ENCODE data around the gene MLYCD.
"Not testable (repeated sequence)": the region's sequence is repeated elsewhere in the genome, so short reads cannot be mapped to it uniquely, and the experiment has no call there.

MLYCD gene

GRCh38 chr16:83926726-83927397, 27.9 kb downstream of the MLYCD start:
- peak; percentile 20 to 58 (median 44) for DNase-seq

DNA sequence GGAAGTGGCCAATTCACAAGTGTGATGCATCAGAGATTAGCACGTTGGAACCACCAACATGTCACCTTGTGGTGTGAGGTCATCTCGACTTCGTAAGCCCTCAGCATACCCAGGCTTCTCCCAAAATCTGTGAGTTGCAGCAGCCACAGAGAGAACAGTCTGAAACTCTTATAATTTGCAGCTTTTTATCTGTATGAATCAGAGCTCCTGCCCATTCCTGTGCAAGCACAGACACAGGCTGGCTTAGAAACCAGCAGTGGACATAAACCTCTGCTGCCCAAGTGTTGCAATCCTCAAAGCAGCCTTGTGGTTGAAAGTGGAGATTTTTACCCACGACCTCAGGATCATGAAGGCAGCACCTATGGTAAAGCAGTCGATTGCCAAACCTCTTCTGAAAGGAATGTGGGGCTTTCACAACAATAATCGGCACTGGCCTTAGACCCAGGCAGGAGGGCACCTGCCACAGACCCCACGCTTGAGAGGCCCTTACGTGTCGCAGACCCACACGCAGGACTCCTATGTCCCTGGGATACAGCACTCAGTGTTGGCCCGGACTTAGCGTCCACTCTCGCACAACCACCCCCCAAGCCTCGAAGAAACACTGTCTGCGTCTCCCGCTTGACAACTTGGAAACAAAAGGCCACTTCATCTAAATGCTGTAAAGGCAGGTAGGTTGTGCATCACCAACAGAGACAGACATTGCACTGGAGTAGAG, 29.6 kb downstream of the MLYCD start:
- no peak for DNase-seq

DNA sequence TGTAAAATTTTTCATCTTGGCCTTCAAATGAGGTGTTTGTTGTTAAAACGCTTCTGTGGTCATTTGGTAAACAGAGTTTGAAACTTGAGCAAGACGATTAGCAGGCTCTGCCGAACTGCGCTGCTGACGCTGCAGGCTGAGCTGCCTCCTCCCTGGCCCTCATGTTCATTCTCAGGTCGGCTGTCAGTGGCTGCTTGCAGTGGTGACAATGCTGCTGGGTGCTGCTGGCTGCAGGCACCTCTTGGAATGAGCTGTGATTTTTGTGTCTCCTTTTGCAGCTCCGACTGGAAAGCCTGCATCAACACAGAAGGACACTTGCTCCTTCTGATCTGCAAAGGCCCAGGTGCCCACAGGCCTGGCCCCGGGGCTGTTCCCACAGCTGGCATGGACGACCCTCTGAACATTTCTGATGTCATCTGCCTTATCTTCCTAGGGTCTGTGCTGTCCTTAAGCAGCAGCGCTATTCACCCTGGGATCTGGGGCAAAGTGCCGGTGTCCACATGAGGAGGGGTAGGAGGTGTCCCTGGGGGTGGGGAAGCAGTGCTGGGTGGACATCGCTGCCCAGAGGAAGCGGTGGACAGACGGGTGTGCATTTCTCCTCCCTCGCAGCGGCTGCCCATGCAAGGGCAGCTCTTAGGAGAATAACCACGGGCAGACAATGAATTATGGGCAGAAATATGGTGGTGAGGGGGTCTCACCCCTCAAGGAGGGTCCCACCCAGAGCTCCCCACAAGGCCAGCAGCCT, 31.1 kb downstream of the MLYCD start:
- no peak for DNase-seq

- DNase-seq: no peak
Observed at GRCh38 chr16:83930730-83931500, 32.0 kb downstream of the MLYCD start.

DNA sequence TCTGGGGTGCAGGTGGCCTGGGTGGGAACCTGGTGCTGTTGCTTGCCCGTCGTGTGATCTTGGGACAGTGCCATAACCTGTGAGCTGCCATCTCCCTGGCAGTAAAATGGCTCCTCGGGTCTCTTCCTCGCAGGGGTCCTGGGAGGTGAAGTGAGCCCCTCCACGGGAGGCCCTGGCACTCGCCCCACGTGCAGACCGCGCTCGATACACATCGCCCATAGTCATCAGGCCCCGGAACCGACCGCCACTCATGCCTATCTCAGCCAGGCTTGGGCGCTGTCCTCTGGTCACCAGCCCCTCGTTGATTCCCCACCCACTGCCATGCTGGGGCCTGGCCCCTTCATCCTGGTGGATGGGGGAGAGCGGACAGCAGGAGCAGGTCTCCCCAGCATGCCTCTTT, 32.6 kb downstream of the MLYCD start:
- no peak for DNase-seq

DNA sequence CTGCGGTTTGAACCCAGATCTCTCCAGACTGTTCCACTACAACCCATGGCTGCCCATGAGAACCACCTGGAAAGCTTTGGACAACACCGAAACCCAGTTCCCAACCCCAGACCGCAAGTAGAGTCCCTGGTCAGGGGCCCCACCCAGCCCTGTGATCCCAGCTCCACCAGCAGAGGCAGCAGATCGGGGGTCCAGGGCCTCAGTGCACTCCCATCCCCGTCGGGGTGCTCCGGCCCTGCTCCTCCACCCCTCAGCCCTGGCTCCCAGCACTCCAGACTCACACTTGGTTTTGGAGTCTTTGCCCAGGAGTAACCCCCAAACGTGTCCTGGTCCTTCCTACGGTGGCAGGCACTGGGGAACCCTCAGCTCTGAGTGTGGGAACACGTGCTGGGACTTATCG, 33.4 kb downstream of the MLYCD start:
- no peak for DNase-seq

DNA sequence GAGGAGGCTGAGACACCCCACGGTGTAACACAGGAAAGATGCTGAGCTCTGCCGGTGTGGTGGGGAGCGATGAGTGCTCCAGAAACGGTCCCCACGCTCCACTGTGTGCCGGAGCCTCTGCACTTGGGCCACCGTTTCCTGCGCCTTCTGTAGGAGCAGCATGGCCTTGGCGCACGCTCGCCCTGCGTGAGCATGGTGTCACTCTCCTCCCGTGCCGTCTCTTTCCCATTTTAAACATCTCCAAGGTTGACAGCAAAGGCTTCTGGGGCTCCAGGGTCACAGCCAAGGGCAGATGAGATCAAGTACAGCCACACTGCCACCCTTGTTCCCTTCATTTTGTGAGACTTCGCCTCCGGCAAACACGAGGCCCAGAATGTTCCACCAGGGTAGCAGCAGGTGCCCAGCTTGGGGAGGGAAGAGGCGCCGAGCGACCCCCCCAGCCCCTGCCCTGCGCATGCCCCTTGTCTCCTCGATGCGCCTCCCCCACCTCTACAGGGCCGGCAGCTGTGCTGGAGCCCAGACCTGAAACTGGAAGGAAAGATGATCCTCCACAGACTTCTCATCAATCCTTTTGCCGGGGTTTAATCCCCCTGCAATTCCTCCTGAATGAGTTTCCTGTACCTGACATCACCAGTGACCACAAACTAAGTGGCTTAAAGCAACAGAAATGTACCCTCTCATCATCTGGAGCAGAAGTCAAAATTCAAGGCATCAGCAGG, 34.2 kb downstream of the MLYCD start:
- no peak for DNase-seq

GRCh38 chr16:83933885-83934683, 35.2 kb downstream of the MLYCD start:
- DNase-seq: no peak

DNA sequence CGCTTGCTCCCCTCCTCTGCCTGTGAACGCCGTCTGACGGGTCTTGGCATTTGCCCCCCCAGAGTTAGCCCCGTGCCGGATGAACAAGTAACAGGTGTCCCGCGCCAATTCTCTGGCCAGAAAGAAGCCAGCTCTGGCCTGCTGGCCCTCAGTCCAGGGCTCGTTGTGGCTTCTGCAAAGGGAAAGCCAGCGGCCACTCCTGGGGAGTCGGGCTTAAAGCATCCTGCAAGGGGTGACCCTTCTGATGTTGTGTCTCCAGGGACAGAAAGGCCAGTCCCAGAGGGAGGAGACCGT, 35.7 kb downstream of the MLYCD start:
- no peak for DNase-seq

DNA sequence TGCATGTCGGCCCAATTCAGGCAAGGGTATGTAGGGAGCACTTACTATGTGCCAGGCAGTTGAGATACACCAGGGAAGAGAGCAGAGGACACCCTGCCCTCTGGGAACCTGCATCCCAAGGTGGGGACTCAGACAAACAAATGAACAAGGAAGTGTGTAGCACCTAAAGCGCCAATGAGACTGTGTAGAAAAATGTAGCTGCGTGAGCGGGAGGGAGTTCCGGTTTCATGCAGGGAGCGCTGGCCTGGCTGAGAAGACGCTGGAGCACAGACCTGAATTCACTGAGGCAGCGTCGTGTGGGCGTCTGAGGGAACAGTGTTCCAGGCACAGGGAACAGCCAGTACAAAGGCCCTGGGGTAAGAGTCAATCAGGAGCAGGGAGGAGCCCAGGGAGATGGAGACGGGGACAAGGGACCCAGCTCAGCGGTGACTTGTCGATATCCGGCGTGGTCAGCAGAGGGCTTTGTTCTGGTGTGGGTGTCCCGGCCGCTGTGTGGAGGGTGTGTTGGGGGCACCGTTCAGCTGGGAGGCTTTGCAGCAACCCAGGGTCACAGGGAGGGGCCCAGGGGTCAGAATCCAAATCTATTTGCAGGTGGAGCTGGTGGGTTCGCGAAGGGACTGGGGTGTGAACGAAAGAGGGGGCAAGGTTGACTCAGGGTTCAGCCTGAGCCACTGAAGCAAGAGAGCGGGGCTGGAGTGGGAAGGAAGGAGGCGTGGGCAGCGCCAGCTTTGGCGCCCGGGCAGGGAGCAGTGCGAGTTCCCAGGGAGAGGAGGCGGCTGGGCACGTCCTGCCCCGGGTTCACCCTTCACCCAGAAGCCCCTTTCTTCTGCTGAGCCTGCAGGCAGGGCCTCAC, 36.3 kb downstream of the MLYCD start:
- DNase-seq: no peak

DNA sequence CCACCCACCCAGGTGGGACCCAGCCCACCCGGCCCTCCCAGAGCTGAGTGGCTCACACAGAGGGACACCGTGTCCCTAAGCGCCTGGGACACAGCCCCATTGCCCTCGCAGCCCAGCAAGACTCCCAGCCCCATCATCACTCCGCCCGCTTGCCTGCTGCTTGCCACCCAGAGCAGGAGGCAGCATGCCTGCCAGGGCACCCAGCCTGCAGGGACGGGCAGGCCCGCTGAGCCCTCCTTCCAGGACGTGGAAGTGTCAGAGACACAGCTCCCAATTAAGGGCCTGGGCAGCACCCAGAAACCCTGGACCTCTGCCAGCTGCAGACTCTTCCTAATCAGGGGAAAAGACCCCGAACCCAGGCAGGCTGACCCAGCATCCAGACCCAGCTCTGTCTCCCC, 36.9 kb downstream of the MLYCD start:
- no peak for DNase-seq

DNA sequence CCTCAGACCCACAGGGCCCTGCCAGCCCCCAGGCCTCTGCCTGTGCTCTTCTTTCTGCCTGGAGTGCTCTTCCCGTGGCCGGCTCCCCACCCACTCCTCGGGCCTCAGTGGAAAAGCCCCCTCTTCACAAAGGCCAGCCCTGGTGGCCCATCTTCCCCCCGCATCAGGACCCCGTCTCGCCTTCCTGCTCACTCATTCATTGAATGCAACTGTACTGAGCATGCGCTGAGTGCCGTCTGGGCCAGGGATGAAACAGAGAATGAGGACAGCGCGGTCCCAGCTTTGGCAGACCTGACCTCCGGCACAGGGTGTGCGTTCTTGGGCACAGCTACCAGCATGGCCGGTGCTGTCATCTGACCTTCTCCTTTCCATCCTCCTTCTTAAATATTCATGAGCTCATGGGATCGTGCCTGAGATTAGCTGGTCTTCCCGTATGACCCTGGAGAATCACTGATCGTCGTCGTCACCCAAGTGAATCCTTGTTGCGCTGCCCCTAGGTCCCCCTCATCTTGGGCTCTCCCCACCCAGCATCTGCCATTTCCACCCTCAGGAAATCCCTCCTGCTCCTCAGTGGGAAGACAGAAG, 37.8 kb downstream of the MLYCD start:
- DNase-seq: no peak

DNA sequence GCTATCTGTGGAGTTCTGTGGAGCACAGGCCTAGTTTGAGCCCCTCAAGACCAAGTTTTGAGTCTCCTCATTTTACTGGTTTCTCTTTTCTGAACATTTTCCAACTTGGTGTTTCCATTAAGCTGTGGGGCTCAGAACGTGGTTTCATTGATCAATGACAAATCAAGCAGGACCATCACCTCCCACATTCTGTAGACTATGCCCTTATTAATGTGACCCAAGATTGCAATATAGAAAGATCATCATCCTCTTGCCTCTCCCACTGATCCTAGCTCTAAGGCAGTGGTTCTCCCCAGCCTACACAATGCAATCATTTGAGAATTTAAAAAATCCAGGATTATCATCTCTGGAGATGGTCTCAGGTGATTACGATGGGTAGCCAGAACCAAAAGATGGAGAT, 38.4 kb downstream of the MLYCD start:
- DNase-seq: no peak

DNA sequence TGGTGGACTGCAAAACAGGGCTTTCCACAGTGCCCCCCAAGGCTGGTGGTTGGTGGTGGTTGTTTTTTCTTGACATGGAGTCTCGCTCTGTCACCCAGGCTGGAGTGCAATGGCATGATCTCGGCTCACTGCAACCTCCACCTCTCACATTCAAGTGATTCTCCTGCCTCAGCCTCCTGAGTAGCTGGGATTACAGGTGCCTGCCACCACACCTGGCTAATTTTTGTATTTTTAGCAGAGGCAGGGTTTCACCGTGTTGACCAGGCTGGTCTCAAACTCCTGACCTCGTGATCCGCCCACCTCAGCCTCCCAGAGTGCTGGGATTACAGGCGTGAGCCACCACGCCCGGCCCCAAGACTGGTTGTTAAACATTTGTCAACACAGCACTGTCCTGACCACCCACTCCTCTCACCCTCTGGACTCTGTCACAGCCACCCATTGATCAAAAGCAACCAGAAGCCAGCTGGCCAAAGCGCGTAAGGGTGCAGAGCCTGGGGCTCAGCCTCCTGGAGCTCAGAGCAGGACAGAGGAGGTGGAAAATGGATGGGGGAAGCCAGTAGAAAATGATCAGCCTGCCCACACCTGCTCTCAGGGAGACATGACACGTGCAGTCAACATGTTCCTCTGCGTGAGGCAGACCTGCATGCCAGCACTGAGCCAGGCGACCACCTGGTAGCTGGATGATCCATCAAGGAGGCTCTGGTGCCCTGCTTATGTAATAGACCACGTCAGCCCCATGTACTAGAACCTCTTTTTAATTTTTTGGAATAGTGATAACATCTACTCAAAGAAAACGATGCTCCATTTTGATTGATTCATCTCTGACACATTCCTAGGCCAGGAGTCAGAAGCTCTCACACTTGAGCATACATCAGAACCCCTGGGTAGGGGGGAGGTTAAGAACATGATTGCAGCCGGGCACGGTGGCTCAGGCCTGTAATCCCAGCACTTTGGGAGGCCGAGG, 39.3 kb downstream of the MLYCD start:
- DNase-seq: no peak

GRCh38 chr16:83939266-83939855, 40.4 kb downstream of the MLYCD start:
- no peak for DNase-seq

- no peak for DNase-seq
Observed at GRCh38 chr16:83940119-83940518, 41.2 kb downstream of the MLYCD start.

GRCh38 chr16:83940630-83941378, 41.9 kb downstream of the MLYCD start:
- no peak for DNase-seq

DNA sequence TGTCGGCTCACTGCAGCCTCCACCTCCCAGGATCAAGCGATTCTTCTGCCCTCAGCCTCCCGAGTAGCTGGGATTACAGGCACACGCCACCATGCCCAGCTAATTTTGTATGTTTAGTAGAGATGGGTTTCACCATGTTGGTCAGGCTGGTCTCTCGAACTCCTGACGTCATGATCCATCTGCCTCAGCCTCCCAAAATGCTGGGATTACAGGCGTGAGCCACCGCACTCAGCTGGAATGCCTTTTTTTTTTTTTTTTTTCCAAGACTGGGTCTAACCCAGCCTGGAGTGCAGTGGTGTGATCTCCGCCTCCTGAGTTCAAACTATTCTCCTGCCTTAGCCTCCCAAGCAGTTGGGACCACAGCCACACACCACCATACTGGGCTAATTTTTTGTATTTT, 42.6 kb downstream of the MLYCD start:
- not testable (repeated sequence) for DNase-seq
